Lung (tissue), 12 donors: Measurements from ENCODE around the gene CACNB4. TPM values are rescaled to one million over a fixed set of nuclear protein-coding genes. Genes with fewer than 3 reads are reported as not detected.
A peak's percentile ranks its signal among the peaks of the same experiment; 100 is the strongest.
"Not testable (repeated sequence)": the region's sequence is repeated elsewhere in the genome, so short reads cannot be mapped to it uniquely, and the experiment has no call there.

ENCODE experiments used
- ATAC-seq: fragments of 200-7000 bp; cut with Tn5 transposase; one replicate; pipeline ENCODE4 v1.9.1; 2020; ENCODE audit warnings: moderate number of reproducible peaks; ENCODE audit not compliant: insufficient read depth, low FRiP score
- DNase-seq, 3 donors: peaks; one replicate each; pipeline ENCODE4 v3.0.0-alpha.2; 2013 to 2017
- H3K27ac ChIP-seq, 2 donors: one replicate each; pipeline ENCODE4 v1.5.1; 2013; ENCODE audit warnings: mild to moderate bottlenecking in 2 of 2, moderate library complexity in 2 of 2, control low read depth in 1 of 2, inconsistent platforms in 1 of 2, low read depth in 1 of 2, low read length in 1 of 2
- H3K27me3 ChIP-seq, 3 donors: one replicate each; pipeline ENCODE4 v1.5.1; 2013; ENCODE audit warnings: low read length in 2 of 3; ENCODE audit not compliant: control insufficient read depth in 3 of 3, insufficient read depth in 3 of 3
- H3K36me3 ChIP-seq, 4 donors: one replicate each; pipeline ENCODE4 v1.5.1; 2013; ENCODE audit warnings: low read length in 4 of 4, mild to moderate bottlenecking in 1 of 4, moderate library complexity in 1 of 4; ENCODE audit not compliant: control insufficient read depth in 4 of 4, insufficient read depth in 4 of 4
- H3K4me1 ChIP-seq, 5 donors: one replicate each; pipeline ENCODE4 v1.5.1; 2013; ENCODE audit warnings: low read length in 5 of 5, mild to moderate bottlenecking in 2 of 5, moderate library complexity in 1 of 5; ENCODE audit not compliant: control insufficient read depth in 5 of 5, insufficient read depth in 5 of 5
- H3K4me3 ChIP-seq: one replicate; pipeline ENCODE4 v1.5.1; 2013; ENCODE audit warnings: mild to moderate bottlenecking, control low read depth, moderate library complexity
- H3K9ac ChIP-seq, 2 donors: one replicate each; pipeline ENCODE4 v1.5.1; 2013; ENCODE audit warnings: low read length in 2 of 2, control low read depth in 1 of 2; ENCODE audit not compliant: insufficient read depth in 1 of 2
- H3K9me3 ChIP-seq, 4 donors: one replicate each; pipeline ENCODE4 v1.5.1; 2013; ENCODE audit warnings: low read length in 3 of 4, mild to moderate bottlenecking in 1 of 4, moderate library complexity in 1 of 4; ENCODE audit not compliant: control insufficient read depth in 4 of 4, insufficient read depth in 3 of 4
- CTCF ChIP-seq: IDR thresholded peaks from 2 replicates; pipeline ENCODE4 v1.5.1; 2012; ENCODE audit warnings: mild to moderate bottlenecking; ENCODE audit errors: control extremely low read depth, extremely low read depth
- WGBS, 2 donors: extraction: QIAGEN DNeasy Blood & Tissue Kit; methylation state at CpG; one replicate each; pipeline ENCODE4 v1.1.7; 2013; 5-methylcytosine and 5-hydroxymethylcytosine counted together
- polyA plus RNA-seq, 2 donors: library from polyadenylated mRNA; stranded (reverse); fragments of 200-250 nt; gene quantifications; one replicate each; pipeline ENCODE4 v1.2.1, GENCODE V29; 2013
- total RNA-seq, 2 donors: library from RNA; depleted of rRNA in 1 of 2; stranded (reverse); fragments of >200 nt in 1 of 2; gene quantifications; one replicate each; pipeline ENCODE4 v1.2.1, GENCODE V29; 2014 to 2021
- donor health status: control.
- donor health status: control.
- donor health status: Bipolar disorder and iron deficiency.
- donor health status: healthy.
- donor health status: DM: yes; HTN: yes; CAD: no.

Gene CACNB4
- total and polyA plus RNA-seq, 4 donors: 0.57 to 10.9 (median 5.5) TPM

GRCh38 chr2:151919786-151920185 is 179.1 kb downstream of the CACNB4 start:
- Histone ChIP-seq H3K9ac (no peak overlapping the region), H3K4me1 (peaks cover 0 to 9% (median 3%) of the 10 kb centered on the region in 5 donors)
- WGBS, 2 donors: 6 to 30% methylated on average over 1 of the region's 1 CpG

GRCh38 chr2:151918308-151918707 is 180.5 kb downstream of the CACNB4 start:
- ATAC-seq: no peak
- TF ChIP-seq CTCF: no peak

More at GRCh38 chr2:151919786-151920185, 179.1 kb downstream of the CACNB4 start:
- Histone ChIP-seq H3K36me3 (no peaks in the 10 kb centered on the region), H3K27me3 (no peaks in the 10 kb centered on the region), H3K9me3 (peaks cover 0 to 2% (median 0%) of the 10 kb centered on the region in 4 donors), H3K27ac (no peak overlapping the region), H3K4me3 (no peak overlapping the region)
- DNase-seq (no peak), ATAC-seq (no peak)
- no peak for TF ChIP-seq CTCF

GRCh38 chr2:151916632-151917031 is 182.2 kb downstream of the CACNB4 start:
- ATAC-seq: no peak
- 85 to 91% methylated on average over 5 of the region's 5 CpGs for WGBS, 2 donors

More at GRCh38 chr2:151918308-151918707, 180.5 kb downstream of the CACNB4 start:
- H3K36me3 ChIP-seq: no peaks in the 10 kb centered on the region
- H3K4me1 ChIP-seq: peaks cover 0 to 8% (median 3%) of the 10 kb centered on the region in 5 donors
- no peaks in the 10 kb centered on the region for H3K27me3 ChIP-seq
- peaks cover 0 to 2% (median 0%) of the 10 kb centered on the region in 4 donors for H3K9me3 ChIP-seq
- WGBS, 2 donors: 48 to 69% methylated on average over 2 of the region's 2 CpGs
- no peak overlapping the region for H3K9ac ChIP-seq
- H3K4me3 ChIP-seq: no peak overlapping the region
- no peak overlapping the region for H3K27ac ChIP-seq
- peak in 1 of 3 donors; percentile 16 for DNase-seq

GRCh38 chr2:151915629-151916025 is 183.2 kb downstream of the CACNB4 start:
- not testable (repeated sequence) for H3K36me3 ChIP-seq, H3K27me3 ChIP-seq, ATAC-seq, H3K9me3 ChIP-seq, H3K27ac ChIP-seq, DNase-seq, H3K4me1 ChIP-seq, H3K4me3 ChIP-seq, H3K9ac ChIP-seq
- 70 to 82% methylated on average over 7 of the region's 7 CpGs for WGBS, 2 donors

More at GRCh38 chr2:151916632-151917031, 182.2 kb downstream of the CACNB4 start:
- Histone ChIP-seq H3K4me3 (no peak overlapping the region), H3K36me3 (no peaks in the 10 kb centered on the region), H3K9me3 (peaks cover 0 to 2% (median 0%) of the 10 kb centered on the region in 4 donors), H3K27me3 (no peaks in the 10 kb centered on the region), H3K27ac (no peak overlapping the region), H3K9ac (no peak overlapping the region), H3K4me1 (peaks cover 0 to 6% (median 0%) of the 10 kb centered on the region in 5 donors)
- TF ChIP-seq CTCF: no peak
- DNase-seq: no peak
